GM12874 (cell line): Measurements from ENCODE around the gene DOCK8.

ENCODE experiments used
- CTCF ChIP-seq: IDR thresholded peaks from 2 replicates; pipeline ENCODE4 v1.5.1; 2011; ENCODE audit warnings: low read depth, mild to moderate bottlenecking, control low read depth, low read length, moderate library complexity; ENCODE audit not compliant: insufficient read depth

The DOCK8 gene

DNA sequence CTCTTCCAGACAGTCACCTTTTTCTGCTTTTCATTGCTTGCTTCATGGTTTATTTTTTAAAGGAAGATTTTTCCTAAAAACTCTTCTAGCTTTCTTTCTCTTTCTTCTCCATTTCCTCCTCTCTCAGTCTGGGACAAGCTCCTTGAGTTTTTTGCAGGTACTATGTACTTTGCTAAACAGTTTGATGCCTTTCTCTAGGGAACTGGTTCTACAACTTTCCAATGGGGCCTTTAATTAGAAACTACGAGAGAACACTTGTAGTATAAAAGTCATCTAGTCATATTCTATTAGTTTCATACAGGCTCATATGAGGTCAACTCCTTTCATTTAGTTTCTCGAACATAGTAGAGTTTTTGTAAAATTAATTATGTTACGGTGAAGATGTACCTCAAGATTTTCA is 189.6 kb downstream of the DOCK8 start:
- no peak for TF ChIP-seq CTCF

DNA sequence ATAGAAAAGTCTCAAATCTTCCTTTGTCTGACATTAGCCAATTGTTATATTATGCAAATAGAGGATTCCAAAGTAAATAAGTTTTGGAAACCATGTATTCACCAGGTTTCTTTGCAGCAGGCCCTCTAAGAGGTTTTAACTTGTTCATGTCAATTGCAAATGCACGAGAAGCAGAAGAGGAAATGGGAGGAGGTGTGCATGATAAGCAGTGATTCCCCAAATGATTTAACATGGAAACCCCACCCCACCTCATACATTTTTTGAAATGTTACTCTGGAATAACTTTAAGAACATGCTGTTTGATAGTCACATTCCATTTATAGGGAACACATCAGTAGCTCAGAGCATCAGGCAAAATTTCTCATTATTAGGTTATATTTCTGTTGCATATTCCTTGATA is 190.7 kb downstream of the DOCK8 start:
- TF ChIP-seq CTCF, result no peak

GRCh38 chr9:406886-407654 is 192.4 kb downstream of the DOCK8 start:
- TF ChIP-seq CTCF, result no peak

- TF ChIP-seq CTCF, result no peak
These were observed 199.9 kb downstream of the DOCK8 start for GRCh38 chr9:414595-414994.

DNA sequence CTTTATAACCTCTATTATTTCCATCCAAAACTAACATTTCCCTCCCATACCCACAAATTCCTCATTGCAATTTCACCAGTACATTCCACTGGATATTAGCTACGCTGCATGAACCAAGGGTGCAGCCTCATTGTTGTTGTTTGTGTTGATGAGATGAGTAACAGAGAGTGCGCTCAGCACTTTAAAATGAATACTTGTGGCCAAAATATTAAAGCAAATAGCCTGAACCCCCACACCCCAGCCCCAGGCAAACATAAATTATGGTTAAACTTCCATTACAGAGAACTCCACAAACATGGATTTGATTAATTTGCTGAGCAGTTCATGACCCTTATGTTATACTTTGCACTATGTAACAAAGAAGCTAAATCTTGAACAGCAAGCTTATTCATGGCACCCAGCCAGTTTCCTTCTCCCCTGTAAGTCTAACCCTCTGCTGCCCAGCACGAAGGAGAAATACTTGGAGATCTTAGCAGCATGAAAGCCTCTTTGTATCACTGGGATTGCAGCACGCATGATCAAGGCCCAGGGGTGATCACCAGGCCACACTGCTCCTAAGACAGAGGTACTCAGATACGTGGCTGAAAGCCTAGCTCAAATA is 205.0 kb downstream of the DOCK8 start:
- TF ChIP-seq CTCF, result no peak

DNA sequence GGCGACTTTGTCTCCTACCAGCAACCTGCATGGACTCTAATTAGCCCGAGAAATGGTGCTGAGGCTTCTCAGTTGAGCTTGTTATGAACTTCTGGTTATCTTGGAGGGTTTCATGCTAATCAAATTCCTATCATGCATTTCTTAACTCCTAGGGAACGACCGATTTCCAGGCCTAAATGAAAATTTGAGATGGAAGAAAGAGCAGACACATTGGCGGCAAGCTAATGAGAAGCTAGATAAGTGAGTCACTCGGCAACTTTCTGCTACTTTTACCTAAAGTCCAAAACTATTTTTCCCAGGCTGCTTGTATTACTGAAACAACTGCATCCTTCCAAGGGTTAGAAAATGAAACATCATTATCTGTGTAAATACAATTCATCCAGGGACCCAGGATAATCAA is 207.2 kb downstream of the DOCK8 start:
- TF ChIP-seq CTCF, result no peak

DNA sequence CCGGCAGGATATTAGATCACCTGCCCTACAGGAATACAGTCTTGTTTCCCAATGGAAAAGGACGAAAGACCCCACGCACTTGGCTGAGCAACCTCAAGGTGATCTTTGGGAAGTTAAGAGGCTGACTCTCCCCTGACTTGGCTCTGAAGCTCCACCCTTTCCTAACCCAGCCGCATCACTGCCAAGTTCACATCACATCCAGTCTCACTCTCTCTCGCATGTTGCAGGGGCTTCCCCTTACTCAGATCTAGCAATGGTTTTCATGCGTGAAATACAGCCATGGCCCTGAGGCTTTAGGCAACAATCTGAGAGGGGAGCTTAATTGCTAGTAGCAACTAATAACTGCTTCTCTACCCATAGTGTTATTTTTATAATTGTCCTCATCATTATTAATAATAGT is 211.6 kb downstream of the DOCK8 start:
- no peak for TF ChIP-seq CTCF
